Astrocyte (in vitro differentiated cells and primary cell): ENCODE results near the gene MRPL1. TPM values are rescaled to one million over a fixed set of nuclear protein-coding genes. Genes with fewer than 3 reads are reported as not detected.

Experiments used
- DNase-seq: peaks from one replicate; pipeline ENCODE4 v3.0.0-alpha.2; 2010; ENCODE audit warnings: low read depth
- FAIRE-seq: peaks from 2 replicates; lab custom pipeline; 2011; peaks lifted over from hg19 to GRCh38; lab: Jason Lieb, UNC
- H2AFZ ChIP-seq: 2 replicates; pipeline ENCODE4 v1.6.0; 2012; ENCODE audit warnings: low read depth, low read length, inconsistent platforms
- H3K27ac ChIP-seq: 2 replicates; pipeline ENCODE4 v1.5.1; 2011; ENCODE audit warnings: low read depth, low read length, inconsistent platforms
- H3K27me3 ChIP-seq: 2 replicates; pipeline ENCODE4 v1.6.0; 2011; ENCODE audit warnings: low read length, inconsistent platforms; ENCODE audit not compliant: insufficient read depth
- H3K36me3 ChIP-seq: 2 replicates; pipeline ENCODE4 v1.5.1; 2011; ENCODE audit warnings: low read length, inconsistent platforms; ENCODE audit not compliant: insufficient read depth
- H3K4me1 ChIP-seq: 2 replicates; pipeline ENCODE4 v1.5.1; 2011; ENCODE audit warnings: low read length, inconsistent platforms; ENCODE audit not compliant: insufficient read depth
- H3K4me2 ChIP-seq: 2 replicates; pipeline ENCODE4 v1.6.0; 2012; ENCODE audit warnings: low read length, inconsistent platforms
- H3K4me3 ChIP-seq: 2 replicates; pipeline ENCODE4 v1.5.1; 2011; ENCODE audit warnings: low read depth, mild to moderate bottlenecking, low read length, inconsistent platforms; ENCODE audit not compliant: insufficient read depth
- H3K79me2 ChIP-seq: 2 replicates; pipeline ENCODE4 v1.6.0; 2012; ENCODE audit warnings: mild to moderate bottlenecking, low read length, inconsistent platforms; ENCODE audit not compliant: insufficient read depth
- H3K9ac ChIP-seq: 2 replicates; pipeline ENCODE4 v1.6.0; 2012; ENCODE audit warnings: mild to moderate bottlenecking, low read length, inconsistent platforms
- H3K9me3 ChIP-seq: 2 replicates; pipeline ENCODE4 v1.5.1; 2012; ENCODE audit warnings: low read depth, mild to moderate bottlenecking, low read length, inconsistent platforms; ENCODE audit not compliant: insufficient read depth
- H4K20me1 ChIP-seq: 2 replicates; pipeline ENCODE4 v1.6.0; 2012; ENCODE audit warnings: low read length, inconsistent platforms; ENCODE audit not compliant: insufficient read depth
- H3K27ac Mint-ChIP-seq: one replicate; pipeline ENCODE4 v1.8.0; 2021; ENCODE audit warnings: mild to moderate bottlenecking, mixed read lengths; ENCODE audit not compliant: unreplicated experiment
- H3K27me3 Mint-ChIP-seq: one replicate; pipeline ENCODE4 v1.8.0; 2021; ENCODE audit warnings: low read depth, mixed read lengths; ENCODE audit not compliant: unreplicated experiment
- H3K36me3 Mint-ChIP-seq: one replicate; pipeline ENCODE4 v1.8.0; 2021; ENCODE audit warnings: low read depth, mixed read lengths; ENCODE audit not compliant: unreplicated experiment
- H3K4me1 Mint-ChIP-seq: one replicate; pipeline ENCODE4 v1.8.0; 2021; ENCODE audit warnings: low read depth, mixed read lengths; ENCODE audit not compliant: unreplicated experiment
- H3K4me3 Mint-ChIP-seq: one replicate; pipeline ENCODE4 v1.8.0; 2021; ENCODE audit warnings: mild to moderate bottlenecking, moderate library complexity, mixed read lengths; ENCODE audit not compliant: unreplicated experiment
- H3K9me3 Mint-ChIP-seq: one replicate; pipeline ENCODE4 v1.8.0; 2021; ENCODE audit warnings: mild to moderate bottlenecking, mixed read lengths; ENCODE audit not compliant: unreplicated experiment
- EZH2 ChIP-seq: IDR thresholded peaks from 2 replicates; pipeline ENCODE4 v1.6.1; 2012; ENCODE audit warnings: mild to moderate bottlenecking, low read length, inconsistent platforms; ENCODE audit not compliant: insufficient read depth
- total RNA-seq: library from RNA; stranded (reverse); gene quantifications from 2 replicates; pipeline ENCODE4 v1.2.1, GENCODE V29; 2021
- TF ChIP-seq, protein P1 (sequence below): IDR thresholded peaks from 2 replicates; pipeline ENCODE4 v1.5.1; 2011; ENCODE audit warnings: low read depth, mild to moderate bottlenecking, inconsistent platforms, low read length, moderate library complexity; ENCODE audit not compliant: insufficient read depth

Gene MRPL1
- total RNA-seq, 1 donor from 2014 or later = 33.2 TPM

DNA sequence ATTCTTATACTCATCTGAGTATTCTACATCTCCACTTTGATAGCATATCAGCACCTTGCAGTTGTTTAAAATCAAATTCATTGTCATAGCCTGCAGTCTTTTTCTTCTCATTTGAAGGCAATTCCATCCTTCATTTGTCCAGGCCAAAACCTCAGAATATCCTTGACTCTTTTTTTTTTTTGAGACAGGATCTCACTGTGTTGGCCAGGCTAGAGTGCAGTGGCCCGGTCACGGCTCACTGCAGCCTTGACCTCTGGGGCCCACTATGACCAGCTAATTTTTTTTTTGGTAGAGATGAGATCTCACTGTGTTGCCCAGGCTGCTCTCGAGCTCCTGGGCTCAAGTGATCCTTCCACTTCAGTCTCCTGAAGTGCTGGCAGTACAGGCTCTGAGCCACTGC, 2.6 kb downstream of the MRPL1 start:
- no peaks in the 10 kb centered on the region for H3K27me3 Mint-ChIP-seq
- FAIRE-seq (no peak), DNase-seq (no peak)
- peaks cover 4% of the 10 kb centered on the region for H3K36me3 Mint-ChIP-seq
- Histone ChIP-seq H3K4me3 (no peak overlapping the region), H3K27ac (no peak overlapping the region), H3K9me3 (no peaks in the 10 kb centered on the region), H3K4me1 (peaks cover 4% of the 10 kb centered on the region), H4K20me1 (peaks cover 14% of the 10 kb centered on the region), H2AFZ (no peak overlapping the region), H3K79me2 (peaks cover 71% of the 10 kb centered on the region), H3K27me3 (no peaks in the 10 kb centered on the region), H3K9ac (no peak overlapping the region), H3K36me3 (peaks cover 5% of the 10 kb centered on the region), H3K4me2 (no peak overlapping the region)
- H3K4me3 Mint-ChIP-seq = no peak overlapping the region
- no peak overlapping the region for H3K27ac Mint-ChIP-seq
- TF ChIP-seq EZH2 = no peak
- TF ChIP-seq, protein P1, sequence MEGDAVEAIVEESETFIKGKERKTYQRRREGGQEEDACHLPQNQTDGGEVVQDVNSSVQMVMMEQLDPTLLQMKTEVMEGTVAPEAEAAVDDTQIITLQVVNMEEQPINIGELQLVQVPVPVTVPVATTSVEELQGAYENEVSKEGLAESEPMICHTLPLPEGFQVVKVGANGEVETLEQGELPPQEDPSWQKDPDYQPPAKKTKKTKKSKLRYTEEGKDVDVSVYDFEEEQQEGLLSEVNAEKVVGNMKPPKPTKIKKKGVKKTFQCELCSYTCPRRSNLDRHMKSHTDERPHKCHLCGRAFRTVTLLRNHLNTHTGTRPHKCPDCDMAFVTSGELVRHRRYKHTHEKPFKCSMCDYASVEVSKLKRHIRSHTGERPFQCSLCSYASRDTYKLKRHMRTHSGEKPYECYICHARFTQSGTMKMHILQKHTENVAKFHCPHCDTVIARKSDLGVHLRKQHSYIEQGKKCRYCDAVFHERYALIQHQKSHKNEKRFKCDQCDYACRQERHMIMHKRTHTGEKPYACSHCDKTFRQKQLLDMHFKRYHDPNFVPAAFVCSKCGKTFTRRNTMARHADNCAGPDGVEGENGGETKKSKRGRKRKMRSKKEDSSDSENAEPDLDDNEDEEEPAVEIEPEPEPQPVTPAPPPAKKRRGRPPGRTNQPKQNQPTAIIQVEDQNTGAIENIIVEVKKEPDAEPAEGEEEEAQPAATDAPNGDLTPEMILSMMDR = no peak
- H3K9me3 Mint-ChIP-seq = no peaks in the 10 kb centered on the region
- peaks cover 7% of the 10 kb centered on the region for H3K4me1 Mint-ChIP-seq

DNA sequence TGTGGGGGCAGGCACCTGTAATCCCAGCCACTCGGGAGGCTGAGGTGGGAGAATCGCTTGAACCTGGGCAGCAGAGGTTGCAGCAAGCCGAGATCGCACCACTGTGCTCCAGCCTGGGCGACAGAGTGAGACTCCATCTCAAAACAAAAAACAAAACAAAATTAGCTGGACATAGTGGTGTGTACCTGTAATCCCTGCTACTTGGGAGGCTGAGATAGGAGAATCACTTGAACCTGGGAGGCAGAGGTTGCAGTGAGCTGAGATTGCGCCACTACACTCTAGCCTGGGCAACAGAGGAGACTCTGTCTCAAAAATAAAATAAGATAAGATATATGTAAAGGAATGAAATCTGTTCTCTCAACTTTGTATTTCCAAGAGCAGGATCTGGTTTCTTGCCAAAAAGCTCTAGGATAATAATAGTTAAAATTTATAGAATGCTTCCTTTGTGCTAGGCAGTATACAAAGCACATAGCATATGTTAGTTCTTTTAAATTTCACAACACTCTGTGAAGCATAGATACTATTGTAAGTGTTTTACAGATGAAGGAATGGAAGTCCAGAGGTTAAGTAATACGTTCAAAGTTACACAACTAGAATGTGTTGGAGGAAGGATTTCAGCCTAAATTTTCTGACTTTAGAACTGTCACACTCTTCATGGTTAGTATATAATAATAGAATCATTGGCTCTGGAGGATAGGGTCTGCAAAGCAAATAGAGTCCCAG, 10.3 kb downstream of the MRPL1 start:
- H3K4me1 ChIP-seq = no peaks in the 10 kb centered on the region
- no peak overlapping the region for H3K27ac Mint-ChIP-seq
- H4K20me1 ChIP-seq = peaks cover 26% of the 10 kb centered on the region
- H3K79me2 ChIP-seq = peaks cover 43% of the 10 kb centered on the region
- no peak for DNase-seq
- no peak overlapping the region for H3K27ac ChIP-seq
- no peaks in the 10 kb centered on the region for H3K9me3 ChIP-seq
- FAIRE-seq = no peak
- H3K27me3 ChIP-seq = no peaks in the 10 kb centered on the region
- no peak overlapping the region for H2AFZ ChIP-seq
- no peaks in the 10 kb centered on the region for H3K4me1 Mint-ChIP-seq
- H3K36me3 Mint-ChIP-seq = peaks cover 7% of the 10 kb centered on the region
- TF ChIP-seq, protein P1 = no peak
- no peak for TF ChIP-seq EZH2
- no peak overlapping the region for H3K4me2 ChIP-seq
- no peaks in the 10 kb centered on the region for H3K9me3 Mint-ChIP-seq
- H3K36me3 ChIP-seq = peaks cover 7% of the 10 kb centered on the region
- H3K4me3 Mint-ChIP-seq = no peak overlapping the region
- H3K4me3 ChIP-seq = no peak overlapping the region
- H3K9ac ChIP-seq = no peak overlapping the region
- no peaks in the 10 kb centered on the region for H3K27me3 Mint-ChIP-seq

DNA sequence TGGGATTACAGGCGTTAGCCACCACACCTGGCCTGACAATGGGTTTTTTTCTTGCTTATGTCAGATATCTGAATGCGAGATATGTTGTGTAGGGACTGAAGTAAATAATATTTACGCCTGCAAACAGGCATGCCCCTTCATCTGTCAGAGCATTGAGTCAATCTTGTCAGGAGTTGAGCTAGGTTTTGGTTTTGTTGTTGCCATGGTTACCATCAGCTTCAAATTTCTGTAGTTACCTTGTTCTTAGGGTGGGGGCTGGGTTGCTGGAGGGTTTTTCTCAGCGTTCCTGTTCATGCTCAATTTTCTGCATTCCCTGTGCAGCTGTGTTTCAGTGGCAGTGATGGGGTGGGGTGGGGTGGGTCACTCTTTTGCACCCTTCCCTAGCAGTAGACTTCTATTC, 14.5 kb downstream of the MRPL1 start:
- Histone ChIP-seq H2AFZ (no peak overlapping the region), H3K9ac (no peak overlapping the region), H3K4me2 (no peak overlapping the region), H4K20me1 (peaks cover 24% of the 10 kb centered on the region), H3K4me1 (no peaks in the 10 kb centered on the region), H3K4me3 (no peak overlapping the region), H3K79me2 (peaks cover 49% of the 10 kb centered on the region), H3K36me3 (peaks cover under 1% of the 10 kb centered on the region), H3K27ac (no peak overlapping the region), H3K27me3 (no peaks in the 10 kb centered on the region), H3K9me3 (no peaks in the 10 kb centered on the region)
- FAIRE-seq = no peak
- no peak overlapping the region for H3K27ac Mint-ChIP-seq
- H3K4me3 Mint-ChIP-seq = no peak overlapping the region
- no peak for DNase-seq
- no peaks in the 10 kb centered on the region for H3K4me1 Mint-ChIP-seq
- H3K36me3 Mint-ChIP-seq = peaks cover 10% of the 10 kb centered on the region
- TF ChIP-seq, protein P1 = no peak
- no peak for TF ChIP-seq EZH2
- H3K9me3 Mint-ChIP-seq = no peaks in the 10 kb centered on the region
- no peaks in the 10 kb centered on the region for H3K27me3 Mint-ChIP-seq
